GM23338 (cell line): ENCODE results near the gene TMX2. TPM values are rescaled to one million over a fixed set of nuclear protein-coding genes. Genes with fewer than 3 reads are reported as not detected.

ENCODE experiments used
- ATAC-seq: fragments of 200-7000 bp; cut with Tn5 transposase; 3 replicates; pipeline ENCODE4 v1.9.1; 2020
- DNase-seq: peaks from one replicate; pipeline ENCODE4 v3.0.0-alpha.2; 2015; ENCODE audit warnings: low spot score
- H2AFZ ChIP-seq: fragments of 200-600 bp; sonication (generic); 2 replicates; pipeline ENCODE4 v1.8.0; 2016; ENCODE audit warnings: antibody characterized with exemption, mild to moderate bottlenecking, moderate library complexity
- H3F3A ChIP-seq: fragments of 200-600 bp; sonication (generic); replicated peaks from 2 replicates; pipeline ENCODE4 v1.8.0; 2017; ENCODE audit warnings: antibody characterized with exemption, mixed run types, low read depth
- H3K27ac ChIP-seq: fragments of 200-600 bp; sonication (generic); 2 replicates; pipeline ENCODE4 v1.6.1; 2016; ENCODE audit warnings: low read depth
- H3K27me3 ChIP-seq: fragments of 200-600 bp; sonication (generic); 2 replicates; pipeline ENCODE4 v1.8.0; 2016; ENCODE audit warnings: mild to moderate bottlenecking, mixed run types, moderate library complexity; ENCODE audit not compliant: insufficient read depth
- H3K36me3 ChIP-seq: fragments of 200-600 bp; sonication (generic); 2 replicates; pipeline ENCODE4 v1.8.0; 2016; ENCODE audit warnings: mild to moderate bottlenecking; ENCODE audit not compliant: insufficient read depth
- H3K4me1 ChIP-seq: fragments of 200-600 bp; sonication (generic); 2 replicates; pipeline ENCODE4 v1.8.0; 2016; ENCODE audit warnings: mild to moderate bottlenecking, moderate library complexity; ENCODE audit not compliant: insufficient read depth
- H3K4me2 ChIP-seq: fragments of 200-600 bp; sonication (generic); 2 replicates; pipeline ENCODE4 v1.7.1; 2017; ENCODE audit warnings: mixed run types
- H3K4me3 ChIP-seq: fragments of 200-600 bp; sonication (generic); 2 replicates; pipeline ENCODE4 v1.6.1; 2016; ENCODE audit warnings: mixed run types
- H3K79me2 ChIP-seq: fragments of 200-600 bp; sonication (generic); replicated peaks from 2 replicates; pipeline ENCODE4 v1.8.0; 2017; ENCODE audit warnings: mild to moderate bottlenecking; ENCODE audit not compliant: insufficient read depth
- H3K9me2 ChIP-seq: fragments of 200-600 bp; sonication (generic); 2 replicates; pipeline ENCODE4 v1.8.0; 2017; ENCODE audit not compliant: insufficient read depth
- H4K20me1 ChIP-seq: fragments of 200-600 bp; sonication (generic); replicated peaks from 2 replicates; pipeline ENCODE4 v1.8.0; 2017; ENCODE audit warnings: mild to moderate bottlenecking; ENCODE audit not compliant: insufficient read depth
- H3K27ac Mint-ChIP-seq: 2 replicates; pipeline ENCODE4 v1.8.0; 2020; ENCODE audit warnings: inconsistent platforms, mild to moderate bottlenecking, moderate library complexity, mixed read lengths
- H3K27me3 Mint-ChIP-seq: 3 replicates; pipeline ENCODE4 v1.8.0; 2022; ENCODE audit warnings: low read depth, mild to moderate bottlenecking, moderate library complexity, mixed read lengths, inconsistent platforms; ENCODE audit not compliant: insufficient read depth, poor library complexity
- H3K36me3 Mint-ChIP-seq: 3 replicates; pipeline ENCODE4 v1.8.0; 2021; ENCODE audit warnings: low read depth, mild to moderate bottlenecking, inconsistent platforms, moderate library complexity, mixed read lengths
- H3K4me1 Mint-ChIP-seq: 3 replicates; pipeline ENCODE4 v1.8.0; 2020; ENCODE audit warnings: mild to moderate bottlenecking, inconsistent platforms, mixed read lengths
- H3K4me3 Mint-ChIP-seq: 3 replicates; pipeline ENCODE4 v1.8.0; 2021; ENCODE audit warnings: moderate library complexity, mild to moderate bottlenecking, inconsistent platforms, mixed read lengths
- H3K9me3 Mint-ChIP-seq: 3 replicates; pipeline ENCODE4 v1.8.0; 2020; ENCODE audit warnings: moderate library complexity, mild to moderate bottlenecking, inconsistent platforms, mixed read lengths
- CREB1 ChIP-seq: fragments of 250-450 bp; sonication (Bioruptor Pico); IDR thresholded peaks from 2 replicates; pipeline ENCODE4 v1.5.0; 2020; ENCODE audit warnings: low read depth, mild to moderate bottlenecking, moderate library complexity
- EZH2 ChIP-seq: fragments of 200-600 bp; sonication (generic); IDR thresholded peaks from one replicate; pipeline ENCODE4 v1.8.0; 2017; ENCODE audit warnings: antibody characterized with exemption, mild to moderate bottlenecking, low read depth; ENCODE audit not compliant: unreplicated experiment
- EZH2phosphoT487 ChIP-seq: fragments of 200-600 bp; sonication (generic); IDR thresholded peaks from one replicate; pipeline ENCODE4 v1.8.1; 2018; ENCODE audit warnings: antibody characterized with exemption; ENCODE audit not compliant: unreplicated experiment
- JUNB ChIP-seq: IDR thresholded peaks from one replicate; pipeline ENCODE4 v1.6.1; 2016; ENCODE audit warnings: antibody characterized with exemption; ENCODE audit not compliant: unreplicated experiment
- NANOG ChIP-seq: IDR thresholded peaks from 2 replicates; pipeline ENCODE4 v1.6.1; 2016; ENCODE audit warnings: antibody characterized with exemption, borderline replicate concordance
- POLR2AphosphoS5 ChIP-seq: IDR thresholded peaks from 2 replicates; pipeline ENCODE4 v1.6.1; 2016; ENCODE audit warnings: antibody characterized with exemption, low read depth
- STAT1 ChIP-seq: IDR thresholded peaks from one replicate; pipeline ENCODE4 v1.6.1; 2016; ENCODE audit warnings: antibody characterized with exemption; ENCODE audit not compliant: unreplicated experiment
- ZNF114 ChIP-seq: fragments of 250-450 bp; sonication (Bioruptor Pico); IDR thresholded peaks from 2 replicates; pipeline ENCODE4 v1.5.0; 2020; ENCODE audit warnings: mild to moderate bottlenecking, moderate library complexity
- ZNF331 ChIP-seq: fragments of 250-450 bp; sonication (Bioruptor Pico); IDR thresholded peaks from 2 replicates; pipeline ENCODE4 v1.5.0; 2020; ENCODE audit warnings: low read depth, mild to moderate bottlenecking, moderate library complexity
- ZNF462 ChIP-seq: fragments of 250-450 bp; sonication (Bioruptor Pico); IDR thresholded peaks from 2 replicates; pipeline ENCODE4 v1.5.0; 2020; ENCODE audit warnings: mild to moderate bottlenecking, moderate library complexity
- polyA plus RNA-seq: library from polyadenylated mRNA; unstranded; fragments of >200 nt; fragmentation: Nextera tagmentation; extraction: Ambion mirVana; gene quantifications from 2 replicates; pipeline ENCODE4 v1.2.1, GENCODE V29; 2016
- total RNA-seq: library from RNA; depleted of rRNA; stranded (reverse); fragments of >200 nt; shearing (Covaris generic); gene quantifications from 2 replicates; pipeline ENCODE4 v1.2.3, GENCODE V29; 2014
- TF ChIP-seq, protein P1 (sequence below), 2 experiments: fragments of 200-600 bp in 1 of 2; sonication (generic) in 1 of 2; conservative IDR thresholded peaks; 2 replicates each; pipeline versions ENCODE4 v1.5.1 to v1.6.1; 2016 to 2017; ENCODE audit warnings: antibody characterized with exemption in 2 of 2, low read depth in 2 of 2, mild to moderate bottlenecking in 2 of 2, moderate library complexity in 1 of 2
- TF ChIP-seq, protein P2 (sequence below): IDR thresholded peaks from 2 replicates; pipeline ENCODE4 v1.6.1; 2016; ENCODE audit warnings: antibody characterized with exemption
- TF ChIP-seq, protein P3 (sequence below): IDR thresholded peaks from one replicate; pipeline ENCODE4 v1.6.1; 2018; ENCODE audit warnings: antibody characterized with exemption; ENCODE audit not compliant: unreplicated experiment

The TMX2 gene
- total and polyA plus RNA-seq, 2 experiments from 2014 or later, result 59.2 to 69.3 TPM

DNA sequence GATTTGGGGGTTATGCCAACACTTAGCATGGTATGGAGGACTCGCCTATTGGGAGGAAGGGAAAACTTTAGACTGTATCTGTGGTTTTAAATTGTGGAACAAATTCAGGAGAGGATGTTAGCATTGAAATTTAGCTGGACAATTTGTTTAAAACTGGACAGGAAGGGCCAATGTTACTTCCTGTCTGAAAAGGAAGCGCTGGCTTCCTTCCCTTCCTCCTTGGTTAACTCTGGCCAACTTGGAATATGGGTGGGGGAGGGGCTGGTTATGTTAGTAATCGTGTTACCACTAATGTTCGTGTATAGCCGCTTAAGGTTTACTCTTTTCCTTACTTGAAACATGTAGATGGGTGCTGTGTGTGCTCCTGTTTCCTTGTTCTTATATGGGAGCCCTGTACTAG, 63.1 kb downstream of the TMX2 start:
- Histone ChIP-seq H3K27ac (peak overlapping the region; percentile 98), H2AFZ (no peak overlapping the region), H3K36me3 (no peaks in the 10 kb centered on the region), H3K9me2 (no peaks in the 10 kb centered on the region), H4K20me1 (peaks cover 19% of the 10 kb centered on the region), H3K4me2 (peak overlapping the region; percentile 48), H3K27me3 (no peaks in the 10 kb centered on the region), H3F3A (no peaks in the 10 kb centered on the region; the same call in 1 of the 2 replicates), H3K79me2 (peaks cover 94% of the 10 kb centered on the region), H3K4me3 (peak overlapping the region; percentile 23; the same call in 1 of the 2 replicates), H3K4me1 (peaks cover 46% of the 10 kb centered on the region)
- no peak for TF ChIP-seq STAT1
- TF ChIP-seq, protein P1, sequence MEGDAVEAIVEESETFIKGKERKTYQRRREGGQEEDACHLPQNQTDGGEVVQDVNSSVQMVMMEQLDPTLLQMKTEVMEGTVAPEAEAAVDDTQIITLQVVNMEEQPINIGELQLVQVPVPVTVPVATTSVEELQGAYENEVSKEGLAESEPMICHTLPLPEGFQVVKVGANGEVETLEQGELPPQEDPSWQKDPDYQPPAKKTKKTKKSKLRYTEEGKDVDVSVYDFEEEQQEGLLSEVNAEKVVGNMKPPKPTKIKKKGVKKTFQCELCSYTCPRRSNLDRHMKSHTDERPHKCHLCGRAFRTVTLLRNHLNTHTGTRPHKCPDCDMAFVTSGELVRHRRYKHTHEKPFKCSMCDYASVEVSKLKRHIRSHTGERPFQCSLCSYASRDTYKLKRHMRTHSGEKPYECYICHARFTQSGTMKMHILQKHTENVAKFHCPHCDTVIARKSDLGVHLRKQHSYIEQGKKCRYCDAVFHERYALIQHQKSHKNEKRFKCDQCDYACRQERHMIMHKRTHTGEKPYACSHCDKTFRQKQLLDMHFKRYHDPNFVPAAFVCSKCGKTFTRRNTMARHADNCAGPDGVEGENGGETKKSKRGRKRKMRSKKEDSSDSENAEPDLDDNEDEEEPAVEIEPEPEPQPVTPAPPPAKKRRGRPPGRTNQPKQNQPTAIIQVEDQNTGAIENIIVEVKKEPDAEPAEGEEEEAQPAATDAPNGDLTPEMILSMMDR (conservative IDR thresholded peaks at IDR 0.05; ENCODE audit: low read depth in 2 of 2), result no peak
- no peak for TF ChIP-seq EZH2
- TF ChIP-seq JUNB, result no peak
- TF ChIP-seq CREB1 (CRISPR knock-in tag), result no peak
- no peak for TF ChIP-seq NANOG
- TF ChIP-seq, protein P2, sequence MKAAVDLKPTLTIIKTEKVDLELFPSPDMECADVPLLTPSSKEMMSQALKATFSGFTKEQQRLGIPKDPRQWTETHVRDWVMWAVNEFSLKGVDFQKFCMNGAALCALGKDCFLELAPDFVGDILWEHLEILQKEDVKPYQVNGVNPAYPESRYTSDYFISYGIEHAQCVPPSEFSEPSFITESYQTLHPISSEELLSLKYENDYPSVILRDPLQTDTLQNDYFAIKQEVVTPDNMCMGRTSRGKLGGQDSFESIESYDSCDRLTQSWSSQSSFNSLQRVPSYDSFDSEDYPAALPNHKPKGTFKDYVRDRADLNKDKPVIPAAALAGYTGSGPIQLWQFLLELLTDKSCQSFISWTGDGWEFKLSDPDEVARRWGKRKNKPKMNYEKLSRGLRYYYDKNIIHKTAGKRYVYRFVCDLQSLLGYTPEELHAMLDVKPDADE, result no peak
- TF ChIP-seq POLR2AphosphoS5, result no peak
- no peak for TF ChIP-seq ZNF462
- TF ChIP-seq ZNF331 (CRISPR knock-in tag), result no peak
- no peak for TF ChIP-seq EZH2phosphoT487
- TF ChIP-seq, protein P3, sequence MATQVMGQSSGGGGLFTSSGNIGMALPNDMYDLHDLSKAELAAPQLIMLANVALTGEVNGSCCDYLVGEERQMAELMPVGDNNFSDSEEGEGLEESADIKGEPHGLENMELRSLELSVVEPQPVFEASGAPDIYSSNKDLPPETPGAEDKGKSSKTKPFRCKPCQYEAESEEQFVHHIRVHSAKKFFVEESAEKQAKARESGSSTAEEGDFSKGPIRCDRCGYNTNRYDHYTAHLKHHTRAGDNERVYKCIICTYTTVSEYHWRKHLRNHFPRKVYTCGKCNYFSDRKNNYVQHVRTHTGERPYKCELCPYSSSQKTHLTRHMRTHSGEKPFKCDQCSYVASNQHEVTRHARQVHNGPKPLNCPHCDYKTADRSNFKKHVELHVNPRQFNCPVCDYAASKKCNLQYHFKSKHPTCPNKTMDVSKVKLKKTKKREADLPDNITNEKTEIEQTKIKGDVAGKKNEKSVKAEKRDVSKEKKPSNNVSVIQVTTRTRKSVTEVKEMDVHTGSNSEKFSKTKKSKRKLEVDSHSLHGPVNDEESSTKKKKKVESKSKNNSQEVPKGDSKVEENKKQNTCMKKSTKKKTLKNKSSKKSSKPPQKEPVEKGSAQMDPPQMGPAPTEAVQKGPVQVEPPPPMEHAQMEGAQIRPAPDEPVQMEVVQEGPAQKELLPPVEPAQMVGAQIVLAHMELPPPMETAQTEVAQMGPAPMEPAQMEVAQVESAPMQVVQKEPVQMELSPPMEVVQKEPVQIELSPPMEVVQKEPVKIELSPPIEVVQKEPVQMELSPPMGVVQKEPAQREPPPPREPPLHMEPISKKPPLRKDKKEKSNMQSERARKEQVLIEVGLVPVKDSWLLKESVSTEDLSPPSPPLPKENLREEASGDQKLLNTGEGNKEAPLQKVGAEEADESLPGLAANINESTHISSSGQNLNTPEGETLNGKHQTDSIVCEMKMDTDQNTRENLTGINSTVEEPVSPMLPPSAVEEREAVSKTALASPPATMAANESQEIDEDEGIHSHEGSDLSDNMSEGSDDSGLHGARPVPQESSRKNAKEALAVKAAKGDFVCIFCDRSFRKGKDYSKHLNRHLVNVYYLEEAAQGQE, result no peak
- TF ChIP-seq ZNF114 (CRISPR knock-in tag), result no peak
- H3K36me3 Mint-ChIP-seq, result no peaks in the 10 kb centered on the region
- no peak for ATAC-seq
- DNase-seq, result no peak
- H3K27ac Mint-ChIP-seq, result peak overlapping the region; percentile 99
- H3K4me1 Mint-ChIP-seq, result peaks cover 71% of the 10 kb centered on the region
- no peaks in the 10 kb centered on the region for H3K9me3 Mint-ChIP-seq
- peaks cover 8% of the 10 kb centered on the region for H3K27me3 Mint-ChIP-seq
- H3K4me3 Mint-ChIP-seq, result peak overlapping the region; percentile 12; the same call in 2 of the 3 replicates
